ENCODE measurements around the gene COL16A1. TPM values are rescaled to one million over a fixed set of nuclear protein-coding genes. Genes with fewer than 3 reads are reported as not detected.

Gene COL16A1
- total and polyA plus RNA-seq, 4 donors, result 0.43 to 3.8 (median 2.3) TPM

GRCh38 chr1:31607360-31607759 lies 96.5 kb downstream of the COL16A1 start:
- WGBS, result 92% methylated on average over 5 of the region's 5 CpGs
- Histone ChIP-seq H3K9ac (ENCODE audit: low read depth in 1 of 2, low read length in 2 of 2) (no peak overlapping the region), H3K4me3 (ENCODE audit: low read depth in 1 of 3, low read length in 3 of 3) (no peak overlapping the region), H3K4me1 (ENCODE audit: control insufficient read depth in 4 of 4, insufficient read depth in 4 of 4, low read length in 3 of 4) (no peaks in the 10 kb centered on the region), H3K9me3 (ENCODE audit: control insufficient read depth in 4 of 4, low read length in 3 of 4) (no peaks in the 10 kb centered on the region), H3K27me3 (ENCODE audit: control insufficient read depth in 4 of 4, insufficient read depth in 4 of 4, low read length in 3 of 4) (peaks cover 0 to 3% (median 0%) of the 10 kb centered on the region in 4 donors), H3K36me3 (ENCODE audit: control insufficient read depth in 4 of 4, insufficient read depth in 3 of 4, low read depth in 1 of 4, low read length in 3 of 4) (no peaks in the 10 kb centered on the region), H3K27ac (ENCODE audit: low read depth in 1 of 2, low read length in 2 of 2) (no peak overlapping the region)
- TF ChIP-seq EGR1 (IDR thresholded peaks at IDR 0.05; ENCODE audit: low read depth in 2 of 2), result no peak
- TF ChIP-seq HNF4G (IDR thresholded peaks at IDR 0.05), result no peak
- no peak for TF ChIP-seq JUND (IDR thresholded peaks at IDR 0.05)
- no peak for TF ChIP-seq ZBTB33 (IDR thresholded peaks at IDR 0.05)
- no peak for TF ChIP-seq RAD21 (IDR thresholded peaks at IDR 0.05)
- no peak for DNase-seq (ENCODE audit: low spot score)

- no peaks in the 10 kb centered on the region for H3K4me1 ChIP-seq (ENCODE audit: control insufficient read depth in 4 of 4, insufficient read depth in 4 of 4, low read length in 3 of 4)
- TF ChIP-seq HNF4A (conservative IDR thresholded peaks at IDR 0.05) (no peak), YY1 (IDR thresholded peaks at IDR 0.05) (no peak), RXRA (IDR thresholded peaks at IDR 0.05) (no peak), ZBTB33 (IDR thresholded peaks at IDR 0.05) (no peak), TAF1 (conservative IDR thresholded peaks at IDR 0.05) (no peak), FOXA1 (IDR thresholded peaks at IDR 0.05) (no peak), REST (IDR thresholded peaks at IDR 0.05) (no peak), FOXA2 (IDR thresholded peaks at IDR 0.05) (no peak), EGR1 (IDR thresholded peaks at IDR 0.05; ENCODE audit: low read depth in 2 of 2) (no peak)
- H3K36me3 ChIP-seq (ENCODE audit: control insufficient read depth in 4 of 4, insufficient read depth in 3 of 4, low read depth in 1 of 4, low read length in 3 of 4), result no peaks in the 10 kb centered on the region
- H3K9ac ChIP-seq (ENCODE audit: low read depth in 1 of 2, low read length in 2 of 2), result no peak overlapping the region
- no peaks in the 10 kb centered on the region for H3K9me3 ChIP-seq (ENCODE audit: control insufficient read depth in 4 of 4, low read length in 3 of 4)
- H3K27me3 ChIP-seq (ENCODE audit: control insufficient read depth in 4 of 4, insufficient read depth in 4 of 4, low read length in 3 of 4), result peaks cover 0 to 3% (median 0%) of the 10 kb centered on the region in 4 donors
- H3K27ac ChIP-seq (ENCODE audit: low read depth in 1 of 2, low read length in 2 of 2), result no peak overlapping the region
- WGBS, result 86% methylated on average over 4 of the region's 4 CpGs
- H3K4me3 ChIP-seq (ENCODE audit: low read depth in 1 of 3, low read length in 3 of 3), result no peak overlapping the region
- no peak for DNase-seq (ENCODE audit: low spot score)
These were observed 97.8 kb downstream of the COL16A1 start for GRCh38 chr1:31605908-31606427.

Other genes starting within 250 kb of the COL16A1 start
- 10 to 100 TPM; 16.1 to 52.9 TPM for gene TINAGL1, start 127.5 kb downstream of the COL16A1 start, total RNA-seq
- 10 to 100 TPM in 1 of 2 donors, 1 to 10 TPM in 1; 8.7 to 35.0 TPM for gene TINAGL1, start 127.5 kb downstream of the COL16A1 start, polyA plus RNA-seq
- not detected for gene HCRTR1, start 86.3 kb downstream of the COL16A1 start, total RNA-seq
- gene HCRTR1, start 86.3 kb downstream of the COL16A1 start, polyA plus RNA-seq, result under 1 TPM in 1 of 2 donors, not detected in 1; 0.06 TPM
- gene PEF1, start 59.1 kb downstream of the COL16A1 start, total RNA-seq, result 10 to 100 TPM; 30.4 to 34.1 TPM
- 10 to 100 TPM; 27.7 to 46.8 TPM for gene PEF1, start 59.1 kb downstream of the COL16A1 start, polyA plus RNA-seq
- under 1 TPM; under 0.01 to 0.05 TPM for gene ADGRB2, start 60.3 kb upstream of the COL16A1 start, total RNA-seq
- gene ADGRB2, start 60.3 kb upstream of the COL16A1 start, polyA plus RNA-seq, result under 1 TPM in 1 of 2 donors, not detected in 1; 0.05 TPM
- under 1 TPM; under 0.01 to 0.19 TPM for gene SPOCD1, start 112.0 kb upstream of the COL16A1 start, total RNA-seq
- gene SPOCD1, start 112.0 kb upstream of the COL16A1 start, polyA plus RNA-seq, result under 1 TPM in 1 of 2 donors, not detected in 1; 0.12 TPM
- gene PTP4A2, start 234.4 kb upstream of the COL16A1 start, total RNA-seq, result 10 to 100 TPM; 74.4 to 98.1 TPM
- gene PTP4A2, start 234.4 kb upstream of the COL16A1 start, polyA plus RNA-seq, result 10 to 100 TPM; 47.7 to 69.3 TPM

Measured in liver (tissue), 9 donors.